ENCODE measurements around the gene SUGCT.

SUGCT gene

GRCh38 chr7:40629891-40630290 is 495.1 kb downstream of the SUGCT start:
- H3K27me3 ChIP-seq (ENCODE audit: insufficient read depth, low read depth, severe bottlenecking) = no peaks in the 10 kb centered on the region
- TF ChIP-seq, protein P1, sequence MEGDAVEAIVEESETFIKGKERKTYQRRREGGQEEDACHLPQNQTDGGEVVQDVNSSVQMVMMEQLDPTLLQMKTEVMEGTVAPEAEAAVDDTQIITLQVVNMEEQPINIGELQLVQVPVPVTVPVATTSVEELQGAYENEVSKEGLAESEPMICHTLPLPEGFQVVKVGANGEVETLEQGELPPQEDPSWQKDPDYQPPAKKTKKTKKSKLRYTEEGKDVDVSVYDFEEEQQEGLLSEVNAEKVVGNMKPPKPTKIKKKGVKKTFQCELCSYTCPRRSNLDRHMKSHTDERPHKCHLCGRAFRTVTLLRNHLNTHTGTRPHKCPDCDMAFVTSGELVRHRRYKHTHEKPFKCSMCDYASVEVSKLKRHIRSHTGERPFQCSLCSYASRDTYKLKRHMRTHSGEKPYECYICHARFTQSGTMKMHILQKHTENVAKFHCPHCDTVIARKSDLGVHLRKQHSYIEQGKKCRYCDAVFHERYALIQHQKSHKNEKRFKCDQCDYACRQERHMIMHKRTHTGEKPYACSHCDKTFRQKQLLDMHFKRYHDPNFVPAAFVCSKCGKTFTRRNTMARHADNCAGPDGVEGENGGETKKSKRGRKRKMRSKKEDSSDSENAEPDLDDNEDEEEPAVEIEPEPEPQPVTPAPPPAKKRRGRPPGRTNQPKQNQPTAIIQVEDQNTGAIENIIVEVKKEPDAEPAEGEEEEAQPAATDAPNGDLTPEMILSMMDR (IDR thresholded peaks at IDR 0.05; ENCODE audit: low read depth, low read length) = no peak
- H3K4me3 ChIP-seq (ENCODE audit: low read depth, low read length) = no peak overlapping the region
- no peaks in the 10 kb centered on the region for H3K9me3 ChIP-seq (ENCODE audit: severe bottlenecking)
- H3K27ac ChIP-seq = no peak overlapping the region
- no peak for DNase-seq
- H3K36me3 ChIP-seq = no peaks in the 10 kb centered on the region

DNA sequence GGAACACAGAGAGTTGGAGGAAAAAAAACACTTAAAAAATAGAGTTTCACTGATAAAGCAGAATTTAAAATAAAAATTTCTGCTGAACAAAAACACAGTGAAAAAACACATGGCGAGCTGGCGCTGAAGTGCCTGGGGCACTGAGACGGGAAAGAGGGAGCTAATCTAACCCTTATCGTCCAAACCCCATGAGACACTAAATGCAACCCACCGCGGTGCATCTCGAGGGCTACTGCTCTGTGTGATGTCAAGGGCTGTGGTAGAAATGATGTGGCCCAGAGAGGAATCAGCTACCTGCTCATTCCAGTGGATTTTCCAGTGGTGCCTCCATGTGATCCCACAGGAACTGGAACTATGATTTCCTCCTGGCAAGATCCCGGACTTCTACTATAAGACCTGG is 499.3 kb downstream of the SUGCT start:
- Histone ChIP-seq H3K36me3 (no peaks in the 10 kb centered on the region), H3K27ac (no peak overlapping the region), H3K4me3 (ENCODE audit: low read depth, low read length) (no peak overlapping the region), H3K27me3 (ENCODE audit: insufficient read depth, low read depth, severe bottlenecking) (no peaks in the 10 kb centered on the region), H3K9me3 (ENCODE audit: severe bottlenecking) (no peaks in the 10 kb centered on the region)
- DNase-seq = no peak
- TF ChIP-seq, protein P1 (IDR thresholded peaks at IDR 0.05; ENCODE audit: low read depth, low read length) = no peak

DNA sequence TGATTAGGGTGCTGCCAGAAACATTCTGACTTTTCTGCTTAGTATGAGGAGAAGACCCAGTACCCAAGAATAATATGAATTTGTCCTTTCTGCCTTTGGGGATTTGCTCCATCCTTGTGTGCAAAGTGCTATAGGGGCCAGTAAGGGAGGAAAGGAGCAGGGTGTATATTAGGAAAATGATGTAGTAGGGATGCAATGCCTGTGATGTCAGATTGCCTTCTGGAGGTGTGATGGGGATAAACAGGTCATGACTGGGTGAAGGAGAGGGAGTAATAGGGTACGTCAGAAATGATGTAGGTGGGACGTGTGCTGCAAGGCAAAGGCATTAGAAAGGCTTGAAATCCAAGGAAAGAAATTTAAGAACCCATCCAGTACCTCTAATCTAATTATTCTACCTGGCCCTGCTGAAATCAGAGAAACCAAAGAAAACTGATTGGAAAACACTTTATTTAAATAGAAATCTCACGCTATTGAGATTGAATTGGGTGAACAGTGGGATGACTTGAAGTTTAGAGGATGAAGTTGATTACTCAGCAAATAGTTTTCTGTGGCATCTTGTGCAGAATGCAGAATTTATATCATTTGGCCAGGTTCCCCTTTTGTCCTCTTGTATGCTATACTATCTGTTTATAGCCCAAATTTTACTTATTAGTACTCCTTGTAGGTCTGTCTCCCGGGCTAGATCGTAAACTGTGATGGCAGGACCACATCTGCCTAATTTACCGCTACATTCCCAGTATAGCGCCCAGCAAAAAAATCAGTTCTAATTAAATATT is 503.9 kb downstream of the SUGCT start:
- Histone ChIP-seq H3K27me3 (ENCODE audit: insufficient read depth, low read depth, severe bottlenecking) (no peaks in the 10 kb centered on the region), H3K27ac (no peak overlapping the region), H3K36me3 (no peaks in the 10 kb centered on the region), H3K4me3 (ENCODE audit: low read depth, low read length) (no peak overlapping the region), H3K9me3 (ENCODE audit: severe bottlenecking) (no peaks in the 10 kb centered on the region)
- no peak for DNase-seq
- TF ChIP-seq, protein P1 (IDR thresholded peaks at IDR 0.05; ENCODE audit: low read depth, low read length) = no peak

GRCh38 chr7:40640566-40640965 is 505.8 kb downstream of the SUGCT start:
- Histone ChIP-seq H3K27ac (no peak overlapping the region), H3K4me3 (ENCODE audit: low read depth, low read length) (no peak overlapping the region), H3K36me3 (no peaks in the 10 kb centered on the region), H3K27me3 (ENCODE audit: insufficient read depth, low read depth, severe bottlenecking) (no peaks in the 10 kb centered on the region), H3K9me3 (ENCODE audit: severe bottlenecking) (no peaks in the 10 kb centered on the region)
- TF ChIP-seq, protein P1 (IDR thresholded peaks at IDR 0.05; ENCODE audit: low read depth, low read length) = no peak
- no peak for DNase-seq

DNA sequence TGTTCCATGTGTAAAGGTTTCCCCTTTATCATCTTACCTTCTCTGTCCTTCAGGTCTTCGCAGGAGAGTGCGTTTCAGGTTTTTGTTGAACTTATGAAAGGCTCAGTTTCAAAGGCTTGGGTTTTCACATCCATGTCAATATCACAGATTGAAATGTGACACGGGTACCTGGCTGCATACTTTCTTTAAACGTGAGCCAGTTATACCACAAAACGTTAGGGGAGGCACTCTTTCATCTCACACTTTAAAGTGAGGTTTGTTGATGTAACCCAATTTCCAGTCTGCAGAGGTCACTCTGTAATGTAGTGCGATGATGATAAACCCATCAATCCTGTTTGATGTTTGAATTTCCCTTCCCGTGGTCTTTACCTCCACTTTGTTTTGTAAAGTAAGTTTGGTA is 506.9 kb downstream of the SUGCT start:
- DNase-seq = no peak
- no peak overlapping the region for H3K4me3 ChIP-seq (ENCODE audit: low read depth, low read length)
- no peaks in the 10 kb centered on the region for H3K27me3 ChIP-seq (ENCODE audit: insufficient read depth, low read depth, severe bottlenecking)
- H3K36me3 ChIP-seq = no peaks in the 10 kb centered on the region
- no peak overlapping the region for H3K27ac ChIP-seq
- TF ChIP-seq, protein P1 (IDR thresholded peaks at IDR 0.05; ENCODE audit: low read depth, low read length) = no peak
- H3K9me3 ChIP-seq (ENCODE audit: severe bottlenecking) = no peaks in the 10 kb centered on the region

- no peak for DNase-seq
- no peaks in the 10 kb centered on the region for H3K36me3 ChIP-seq
- no peaks in the 10 kb centered on the region for H3K27me3 ChIP-seq (ENCODE audit: insufficient read depth, low read depth, severe bottlenecking)
- TF ChIP-seq, protein P1 (IDR thresholded peaks at IDR 0.05; ENCODE audit: low read depth, low read length) = no peak
- H3K4me3 ChIP-seq (ENCODE audit: low read depth, low read length) = no peak overlapping the region
- no peak overlapping the region for H3K27ac ChIP-seq
- H3K9me3 ChIP-seq (ENCODE audit: severe bottlenecking) = no peaks in the 10 kb centered on the region
These were observed 508.9 kb downstream of the SUGCT start for GRCh38 chr7:40643664-40644063.

Data from WERI-Rb-1 (cell line).